HG02610 (cell line): ENCODE data around the gene EFCAB12.

Experiments used
- ATAC-seq: cut with Tn5 transposase; IDR thresholded peaks from one replicate; pipeline ENCODE4 v1.9.1; 2021; ENCODE audit warnings: mild to moderate bottlenecking, moderate library complexity; ENCODE audit not compliant: unreplicated experiment

Gene EFCAB12

GRCh38 chr3:129428376-129429079 lies at the start of gene EFCAB12:
TSS of gene EFCAB12 (minus strand) at chr3:129428636. CDS start at chr3:129428488, 148 bp downstream.
- ATAC-seq = peak; percentile 90

- ATAC-seq = no peak
Observed at GRCh38 chr3:129476586-129476985, 48.1 kb upstream of the EFCAB12 start.

GRCh38 chr3:129475863-129476262 lies 47.4 kb upstream of the EFCAB12 start:
- no peak for ATAC-seq

- no peak for ATAC-seq
Observed at GRCh38 chr3:129474984-129475804, 46.8 kb upstream of the EFCAB12 start.

- ATAC-seq = no peak
Observed at GRCh38 chr3:129473769-129474152, 45.3 kb upstream of the EFCAB12 start.

GRCh38 chr3:129473067-129473768 lies 44.8 kb upstream of the EFCAB12 start:
- ATAC-seq = no peak

- ATAC-seq = no peak
Observed at GRCh38 chr3:129470861-129471260, 42.4 kb upstream of the EFCAB12 start.

- no peak for ATAC-seq
Observed at GRCh38 chr3:129469026-129469425, 40.6 kb upstream of the EFCAB12 start.

GRCh38 chr3:129467932-129468331 lies 39.5 kb upstream of the EFCAB12 start:
- ATAC-seq = no peak

- ATAC-seq = no peak
Observed at GRCh38 chr3:129463716-129464115, 35.3 kb upstream of the EFCAB12 start.

- ATAC-seq = no peak
Observed at GRCh38 chr3:129463094-129463493, 34.7 kb upstream of the EFCAB12 start.

GRCh38 chr3:129462361-129462968 lies 34.0 kb upstream of the EFCAB12 start:
- ATAC-seq = no peak

GRCh38 chr3:129461461-129462146 lies 33.2 kb upstream of the EFCAB12 start:
- ATAC-seq = no peak

- no peak for ATAC-seq
Observed at GRCh38 chr3:129461022-129461421, 32.6 kb upstream of the EFCAB12 start.

- no peak for ATAC-seq
Observed at GRCh38 chr3:129460572-129460971, 32.1 kb upstream of the EFCAB12 start.

GRCh38 chr3:129460155-129460554 lies 31.7 kb upstream of the EFCAB12 start:
- peak; percentile 67 for ATAC-seq

- ATAC-seq = no peak
Observed at GRCh38 chr3:129453732-129454131, 25.3 kb upstream of the EFCAB12 start.

GRCh38 chr3:129449279-129450115 lies 21.1 kb upstream of the EFCAB12 start:
- ATAC-seq = no peak

- ATAC-seq = no peak
Observed at GRCh38 chr3:129448186-129448895, 19.9 kb upstream of the EFCAB12 start.
